Stimulated activated naive B cell treated with anti-CD40 and anti-IgM and Interleukin-4, amounts not matched to agents 10 μg/mL and 1 μg/mL and 100 μg/mL, for 72 hours (primary cell): ENCODE data around the gene CEP78.

Experiments used
- ATAC-seq, 2 donors: fragments of 150-1000 bp; cut with Tn5 transposase; replicated peaks; 2 replicates each; pipeline ENCODE4 v1.10.0; 2021; ENCODE audit warnings: moderate library complexity in 1 of 2
- DNase-seq: peaks from one replicate; pipeline ENCODE4 v3.0.0; 2021
- H3K27ac Mint-ChIP-seq: one replicate; pipeline ENCODE4 v1.8.0; 2022; ENCODE audit warnings: mild to moderate bottlenecking, mixed read lengths
- H3K27me3 Mint-ChIP-seq, 2 donors: one replicate each; pipeline ENCODE4 v1.8.0; 2022; ENCODE audit warnings: mixed read lengths in 2 of 2
- H3K36me3 Mint-ChIP-seq, 2 donors: one replicate each; pipeline ENCODE4 v1.8.0; 2022; ENCODE audit warnings: mixed read lengths in 2 of 2, mild to moderate bottlenecking in 1 of 2
- H3K4me1 Mint-ChIP-seq, 2 donors: one replicate each; pipeline ENCODE4 v1.8.0; 2022; ENCODE audit warnings: mixed read lengths in 2 of 2, mild to moderate bottlenecking in 1 of 2
- H3K4me3 Mint-ChIP-seq, 2 donors: one replicate each; pipeline ENCODE4 v1.8.0; 2022; ENCODE audit warnings: mild to moderate bottlenecking in 2 of 2, mixed read lengths in 2 of 2, moderate library complexity in 1 of 2
- H3K9me3 Mint-ChIP-seq, 2 donors: one replicate each; pipeline ENCODE4 v1.8.0; 2022; ENCODE audit warnings: mixed read lengths in 2 of 2, mild to moderate bottlenecking in 1 of 2

The CEP78 gene

GRCh38 chr9:78319197-78320029 is 83.5 kb downstream of the CEP78 start:
- Mint-ChIP-seq H3K27ac (no peak overlapping the region), H3K36me3 (peaks cover 21 to 33% of the 10 kb centered on the region in 2 donors), H3K9me3 (peaks cover 0 to 4% of the 10 kb centered on the region in 2 donors), H3K27me3 (no peaks in the 10 kb centered on the region), H3K4me1 (no peaks in the 10 kb centered on the region), H3K4me3 (no peak overlapping the region)
- DNase-seq (no peak), ATAC-seq (no peak)

- H3K27me3 Mint-ChIP-seq, result no peaks in the 10 kb centered on the region
- H3K4me3 Mint-ChIP-seq, result no peak overlapping the region
- no peaks in the 10 kb centered on the region for H3K4me1 Mint-ChIP-seq
- DNase-seq, result no peak
- no peak for ATAC-seq
- H3K9me3 Mint-ChIP-seq, result peaks cover 0 to 4% of the 10 kb centered on the region in 2 donors
- peaks cover 21 to 33% of the 10 kb centered on the region in 2 donors for H3K36me3 Mint-ChIP-seq
- H3K27ac Mint-ChIP-seq, result no peak overlapping the region
Observed at GRCh38 chr9:78320030-78320693, 84.3 kb downstream of the CEP78 start.

- peaks cover 0 to 4% of the 10 kb centered on the region in 2 donors for H3K9me3 Mint-ChIP-seq
- H3K36me3 Mint-ChIP-seq, result peaks cover 19 to 33% of the 10 kb centered on the region in 2 donors
- no peak overlapping the region for H3K27ac Mint-ChIP-seq
- no peak for DNase-seq
- no peak for ATAC-seq
- H3K4me1 Mint-ChIP-seq, result no peaks in the 10 kb centered on the region
- H3K4me3 Mint-ChIP-seq, result no peak overlapping the region
- no peaks in the 10 kb centered on the region for H3K27me3 Mint-ChIP-seq
Observed at GRCh38 chr9:78320875-78321496, 85.1 kb downstream of the CEP78 start.

- Mint-ChIP-seq H3K4me1 (no peaks in the 10 kb centered on the region), H3K9me3 (peaks cover 0 to 4% of the 10 kb centered on the region in 2 donors), H3K27ac (no peak overlapping the region), H3K4me3 (no peak overlapping the region), H3K27me3 (no peaks in the 10 kb centered on the region), H3K36me3 (peaks cover 19 to 29% of the 10 kb centered on the region in 2 donors)
- DNase-seq (no peak), ATAC-seq (no peak)
Observed at GRCh38 chr9:78321505-78321904, 85.6 kb downstream of the CEP78 start.

GRCh38 chr9:78324068-78324650 is 88.3 kb downstream of the CEP78 start:
- Mint-ChIP-seq H3K4me3 (no peak overlapping the region), H3K9me3 (peaks cover 0 to 4% of the 10 kb centered on the region in 2 donors), H3K4me1 (no peaks in the 10 kb centered on the region), H3K36me3 (peaks cover 13 to 15% of the 10 kb centered on the region in 2 donors), H3K27ac (no peak overlapping the region), H3K27me3 (no peaks in the 10 kb centered on the region)
- ATAC-seq (no peak), DNase-seq (no peak)

GRCh38 chr9:78324682-78325081 is 88.8 kb downstream of the CEP78 start:
- DNase-seq (no peak), ATAC-seq (no peak)
- Mint-ChIP-seq H3K27me3 (no peaks in the 10 kb centered on the region), H3K36me3 (peaks cover 8 to 11% of the 10 kb centered on the region in 2 donors), H3K4me1 (no peaks in the 10 kb centered on the region), H3K9me3 (peaks cover 0 to 4% of the 10 kb centered on the region in 2 donors), H3K27ac (no peak overlapping the region), H3K4me3 (no peak overlapping the region)

- no peak for DNase-seq
- peaks cover 4 to 5% of the 10 kb centered on the region in 2 donors for H3K36me3 Mint-ChIP-seq
- H3K9me3 Mint-ChIP-seq, result no peaks in the 10 kb centered on the region
- no peak overlapping the region for H3K4me3 Mint-ChIP-seq
- H3K27me3 Mint-ChIP-seq, result no peaks in the 10 kb centered on the region
- ATAC-seq, result no peak
- no peaks in the 10 kb centered on the region for H3K4me1 Mint-ChIP-seq
- H3K27ac Mint-ChIP-seq, result no peak overlapping the region
Observed at GRCh38 chr9:78325343-78325742, 89.5 kb downstream of the CEP78 start.

GRCh38 chr9:78325846-78326360 is 90.0 kb downstream of the CEP78 start:
- peaks cover 3 to 5% of the 10 kb centered on the region in 2 donors for H3K36me3 Mint-ChIP-seq
- no peak overlapping the region for H3K4me3 Mint-ChIP-seq
- H3K27me3 Mint-ChIP-seq, result no peaks in the 10 kb centered on the region
- DNase-seq (no peak), ATAC-seq (no peak)
- H3K27ac Mint-ChIP-seq, result no peak overlapping the region
- no peaks in the 10 kb centered on the region for H3K9me3 Mint-ChIP-seq
- no peaks in the 10 kb centered on the region for H3K4me1 Mint-ChIP-seq

- no peaks in the 10 kb centered on the region for H3K4me1 Mint-ChIP-seq
- ATAC-seq (no peak), DNase-seq (no peak)
- peaks cover 2 to 3% of the 10 kb centered on the region in 2 donors for H3K36me3 Mint-ChIP-seq
- no peak overlapping the region for H3K27ac Mint-ChIP-seq
- H3K4me3 Mint-ChIP-seq, result no peak overlapping the region
- no peaks in the 10 kb centered on the region for H3K9me3 Mint-ChIP-seq
- H3K27me3 Mint-ChIP-seq, result no peaks in the 10 kb centered on the region
Observed at GRCh38 chr9:78326564-78326963, 90.7 kb downstream of the CEP78 start.
